Right atrium auricular region (tissue), 2 donors: ENCODE measurements around the gene KCNMA1. TPM values are rescaled to one million over a fixed set of nuclear protein-coding genes. Genes with fewer than 3 reads are reported as not detected.
A peak's percentile ranks its signal among the peaks of the same experiment; 100 is the strongest.

Experiments
- DNase-seq: peaks from one replicate; pipeline ENCODE4 v3.0.0-alpha.2; 2019; ENCODE audit warnings: low spot score
- H3K27ac ChIP-seq, 2 donors: fragments of 200-600 bp; sonication (generic); 1 replicate in 1 of 2; 2 replicates in 1 of 2; pipeline ENCODE4 v1.5.1; 2016 to 2019
- H3K27me3 ChIP-seq, 2 donors: fragments of 200-600 bp; sonication (generic); one replicate each; pipeline versions ENCODE4 v1.5.1 to v1.6.0; 2017 to 2019
- H3K36me3 ChIP-seq: fragments of 200-600 bp; sonication (generic); one replicate; pipeline ENCODE4 v1.5.1; 2016
- H3K4me1 ChIP-seq, 2 donors: fragments of 200-600 bp; sonication (generic); one replicate each; pipeline versions ENCODE4 v1.5.1 to v1.6.0; 2017 to 2019
- H3K4me3 ChIP-seq, 2 donors: fragments of 200-600 bp; sonication (generic); 1 replicate in 1 of 2; 2 replicates in 1 of 2; pipeline ENCODE4 v1.5.1; 2017 to 2019; ENCODE audit warnings: mild to moderate bottlenecking in 1 of 2, moderate library complexity in 1 of 2
- H3K9me3 ChIP-seq, 2 donors: fragments of 200-600 bp; sonication (generic); one replicate each; pipeline ENCODE4 v1.5.1; 2019
- total RNA-seq, 2 donors: library from RNA; depleted of rRNA; stranded (reverse); fragments of >200 nt; gene quantifications; one replicate each; pipeline ENCODE4 v1.1.0, GENCODE V29; 2016
- TF ChIP-seq, protein P1 (sequence below), 2 donors: fragments of 200-600 bp; sonication (generic); IDR thresholded peaks; one replicate each; pipeline ENCODE4 v1.5.1; 2019; ENCODE audit warnings: antibody characterized with exemption in 2 of 2

KCNMA1 gene
- total RNA-seq, 2 donors from 2014 or later, result 2.3 to 3.5 TPM

DNA sequence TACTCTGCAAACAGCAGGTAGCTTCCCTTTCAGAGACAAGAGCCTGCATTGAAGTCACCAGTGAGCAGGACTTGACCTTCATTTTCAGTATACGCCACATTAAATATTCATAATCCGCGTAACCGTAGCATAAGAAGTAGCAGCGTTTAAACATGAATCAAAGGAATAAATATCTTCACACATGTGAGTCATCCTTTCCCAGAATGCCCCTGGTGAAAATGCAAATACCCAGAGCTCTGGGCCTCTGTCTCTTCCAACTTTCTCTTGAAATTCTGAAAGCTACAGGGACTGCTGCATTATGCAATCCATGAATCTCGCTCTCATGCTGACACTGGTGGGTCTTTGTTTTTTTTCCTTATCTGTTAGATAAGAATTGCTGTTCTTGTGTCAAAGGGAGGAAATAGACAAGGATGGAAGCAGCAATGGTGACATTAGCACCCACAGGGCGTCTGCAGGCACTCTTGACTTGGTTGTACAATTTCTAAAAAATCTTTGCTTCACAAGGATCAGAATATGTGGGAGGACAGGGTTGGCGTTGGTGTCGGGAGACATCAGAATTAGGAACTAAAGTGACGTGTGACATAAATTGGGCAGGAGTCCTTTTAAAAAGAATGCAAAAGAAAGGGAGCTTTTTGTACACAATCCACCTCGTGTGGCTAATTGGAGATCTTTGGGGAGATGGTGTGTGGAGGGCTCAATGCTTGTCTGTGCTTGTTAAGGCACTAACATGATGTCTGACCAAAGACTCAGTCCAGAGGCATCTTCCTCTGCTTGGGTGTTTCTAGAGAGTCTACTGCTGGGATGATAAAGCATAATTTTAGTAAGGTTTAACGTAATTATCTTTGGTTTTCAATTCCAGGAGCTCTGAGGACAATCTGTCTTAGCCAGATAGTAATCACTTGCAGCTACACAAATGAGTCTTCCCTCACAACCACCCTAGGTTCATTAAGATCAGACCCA lies 390.3 kb downstream of the KCNMA1 start:
- DNase-seq, result no peak
- H3K27ac ChIP-seq, result peak overlapping the region in 1 of 2 donors; percentile 24
- no peak overlapping the region for H3K4me3 ChIP-seq
- H3K9me3 ChIP-seq, result no peaks in the 10 kb centered on the region
- H3K27me3 ChIP-seq, result peaks cover 0 to 3% of the 10 kb centered on the region in 2 donors
- TF ChIP-seq, protein P1, sequence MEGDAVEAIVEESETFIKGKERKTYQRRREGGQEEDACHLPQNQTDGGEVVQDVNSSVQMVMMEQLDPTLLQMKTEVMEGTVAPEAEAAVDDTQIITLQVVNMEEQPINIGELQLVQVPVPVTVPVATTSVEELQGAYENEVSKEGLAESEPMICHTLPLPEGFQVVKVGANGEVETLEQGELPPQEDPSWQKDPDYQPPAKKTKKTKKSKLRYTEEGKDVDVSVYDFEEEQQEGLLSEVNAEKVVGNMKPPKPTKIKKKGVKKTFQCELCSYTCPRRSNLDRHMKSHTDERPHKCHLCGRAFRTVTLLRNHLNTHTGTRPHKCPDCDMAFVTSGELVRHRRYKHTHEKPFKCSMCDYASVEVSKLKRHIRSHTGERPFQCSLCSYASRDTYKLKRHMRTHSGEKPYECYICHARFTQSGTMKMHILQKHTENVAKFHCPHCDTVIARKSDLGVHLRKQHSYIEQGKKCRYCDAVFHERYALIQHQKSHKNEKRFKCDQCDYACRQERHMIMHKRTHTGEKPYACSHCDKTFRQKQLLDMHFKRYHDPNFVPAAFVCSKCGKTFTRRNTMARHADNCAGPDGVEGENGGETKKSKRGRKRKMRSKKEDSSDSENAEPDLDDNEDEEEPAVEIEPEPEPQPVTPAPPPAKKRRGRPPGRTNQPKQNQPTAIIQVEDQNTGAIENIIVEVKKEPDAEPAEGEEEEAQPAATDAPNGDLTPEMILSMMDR (IDR thresholded peaks at IDR 0.05), result no peak
- peaks cover 0 to 24% of the 10 kb centered on the region in 2 donors for H3K4me1 ChIP-seq
- no peaks in the 10 kb centered on the region for H3K36me3 ChIP-seq

DNA sequence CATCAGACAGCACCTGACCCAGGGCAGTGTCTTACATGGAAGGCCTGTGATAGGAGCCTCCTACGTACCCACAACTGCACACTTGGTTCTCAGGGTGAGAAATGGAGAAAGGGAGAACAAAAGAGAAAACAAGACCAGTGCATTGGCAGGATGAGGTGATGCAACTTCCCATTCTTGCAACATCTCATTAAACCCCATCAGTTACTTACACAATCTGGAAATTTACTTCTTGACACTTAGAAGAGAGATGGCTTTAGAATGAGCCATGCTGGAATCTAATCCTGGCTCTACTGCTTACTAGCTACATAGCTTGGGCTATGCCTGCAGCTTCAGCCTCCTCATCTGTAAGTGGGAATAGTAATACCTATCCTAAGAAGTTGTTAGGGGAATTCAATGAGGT lies 391.7 kb downstream of the KCNMA1 start:
- H3K4me1 ChIP-seq, result peaks cover 0 to 24% of the 10 kb centered on the region in 2 donors
- H3K27me3 ChIP-seq, result peaks cover 0 to 3% of the 10 kb centered on the region in 2 donors

DNA sequence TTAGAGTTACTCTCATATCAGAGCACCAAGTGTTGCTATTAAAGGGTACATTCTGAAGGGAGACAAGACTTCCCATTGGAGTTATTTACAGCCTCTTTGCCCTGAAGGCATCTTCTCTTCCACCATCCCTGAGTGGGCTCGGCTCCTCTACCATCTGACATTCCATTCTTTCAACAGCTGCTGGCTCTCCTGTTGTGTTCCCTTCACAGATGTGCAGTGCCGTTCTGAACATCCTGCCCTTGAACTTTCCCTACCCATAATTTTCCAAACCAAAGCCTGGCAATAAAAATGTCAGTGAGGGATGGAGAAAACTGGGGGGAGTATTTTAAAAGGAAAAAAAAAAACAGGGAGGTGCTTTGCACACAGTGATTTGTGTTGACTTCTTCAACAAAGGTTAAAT lies 392.9 kb downstream of the KCNMA1 start:
- no peak overlapping the region for H3K4me3 ChIP-seq
- H3K36me3 ChIP-seq, result no peaks in the 10 kb centered on the region
- no peak for DNase-seq
- H3K27me3 ChIP-seq, result peaks cover 0 to 3% of the 10 kb centered on the region in 2 donors
- H3K4me1 ChIP-seq, result peaks cover 0 to 24% of the 10 kb centered on the region in 2 donors
- no peaks in the 10 kb centered on the region for H3K9me3 ChIP-seq
- H3K27ac ChIP-seq, result no peak overlapping the region
- TF ChIP-seq, protein P1 (IDR thresholded peaks at IDR 0.05), result no peak

More for the DNA sequence above, 391.7 kb downstream of the KCNMA1 start:
- TF ChIP-seq, protein P1 (IDR thresholded peaks at IDR 0.05), result no peak
- Histone ChIP-seq H3K27ac (no peak overlapping the region), H3K9me3 (no peaks in the 10 kb centered on the region), H3K4me3 (no peak overlapping the region), H3K36me3 (no peaks in the 10 kb centered on the region)
- DNase-seq, result no peak

DNA sequence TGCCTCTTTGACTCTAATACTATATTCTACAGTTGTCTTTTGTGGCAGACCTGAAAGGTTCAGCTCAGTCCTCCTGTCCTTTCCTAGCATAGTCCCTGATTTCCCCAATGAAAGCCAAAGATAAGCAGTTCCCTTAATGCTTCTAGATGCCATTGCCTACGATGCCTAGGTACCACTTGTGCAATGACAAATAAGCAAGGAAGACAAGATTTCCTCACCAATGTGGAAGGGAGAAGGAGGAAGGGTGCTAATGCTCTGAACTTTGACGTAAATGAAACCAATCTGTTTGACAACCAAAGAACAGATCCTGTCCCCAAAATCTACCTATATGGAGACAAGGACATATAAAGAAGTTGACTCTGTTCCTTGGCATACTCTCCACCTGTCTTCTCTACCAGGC lies 393.3 kb downstream of the KCNMA1 start:
- H3K27me3 ChIP-seq, result peaks cover 0 to 3% of the 10 kb centered on the region in 2 donors
- H3K36me3 ChIP-seq, result no peaks in the 10 kb centered on the region
- no peak for DNase-seq
- peaks cover 0 to 24% of the 10 kb centered on the region in 2 donors for H3K4me1 ChIP-seq
- no peaks in the 10 kb centered on the region for H3K9me3 ChIP-seq
- no peak overlapping the region for H3K4me3 ChIP-seq
- TF ChIP-seq, protein P1 (IDR thresholded peaks at IDR 0.05), result no peak
- no peak overlapping the region for H3K27ac ChIP-seq

DNA sequence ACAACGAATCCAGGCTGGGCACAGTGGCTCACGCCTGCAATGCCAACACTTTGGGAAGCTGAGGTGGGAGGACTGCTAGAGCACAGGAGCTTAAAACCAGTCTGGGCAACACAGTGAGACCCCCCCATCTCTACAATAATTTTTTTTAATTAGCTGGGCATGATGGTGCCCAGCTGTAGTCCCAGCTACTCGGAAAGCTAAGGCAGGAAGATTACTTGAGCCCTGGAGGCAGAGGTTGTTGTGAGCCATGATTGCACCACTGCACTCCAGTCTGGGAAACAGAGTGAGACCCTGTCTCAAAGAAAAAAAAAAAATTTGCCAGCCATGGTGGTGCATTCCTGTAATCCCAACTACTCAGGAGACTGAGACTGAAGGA lies 396.3 kb downstream of the KCNMA1 start:
- Histone ChIP-seq H3K36me3 (no peaks in the 10 kb centered on the region), H3K4me1 (peaks cover 0 to 12% of the 10 kb centered on the region in 2 donors), H3K27ac (peak overlapping the region in 1 of 2 donors; percentile 23), H3K4me3 (no peak overlapping the region), H3K9me3 (no peaks in the 10 kb centered on the region), H3K27me3 (peaks cover 0 to 3% of the 10 kb centered on the region in 2 donors)
- DNase-seq, result no peak
- TF ChIP-seq, protein P1 (IDR thresholded peaks at IDR 0.05), result no peak
